Sigmoid colon (tissue), 4 donors: ENCODE data around the gene BRS3.

ENCODE experiments used
- CTCF ChIP-seq, 4 experiments: fragments of 450-650 bp in 3 of 4; fragments of 200-600 bp in 1 of 4; IDR thresholded peaks; one replicate each; pipeline ENCODE4 v1.5.1; 2016 to 2019; ENCODE audit warnings: antibody characterized with exemption in 4 of 4, mild to moderate bottlenecking in 3 of 4, moderate library complexity in 2 of 4
- EP300 ChIP-seq, 4 donors: sonication (generic); formaldehyde crosslinking; IDR thresholded peaks; one replicate each; pipeline ENCODE4 v1.6.1; 2017; ENCODE audit warnings: antibody characterized with exemption in 4 of 4
- POLR2A ChIP-seq, 2 donors: fragments of 450-650 bp; IDR thresholded peaks; one replicate each; pipeline ENCODE4 v1.6.1; 2016; ENCODE audit warnings: antibody characterized with exemption in 2 of 2, mild to moderate bottlenecking in 2 of 2, moderate library complexity in 2 of 2

GRCh38 chrX:136468391-136469103 is 19.2 kb upstream of the BRS3 start:
- TF ChIP-seq CTCF (IDR thresholded peaks at IDR 0.05) = no peak
- TF ChIP-seq POLR2A (IDR thresholded peaks at IDR 0.05) = no peak
- no peak for TF ChIP-seq EP300 (IDR thresholded peaks at IDR 0.05)
